Measurements from ENCODE around the gene NEMF.
"Not testable (repeated sequence)": the region's sequence is repeated elsewhere in the genome, so short reads cannot be mapped to it uniquely, and the experiment has no call there.

Gene NEMF

DNA sequence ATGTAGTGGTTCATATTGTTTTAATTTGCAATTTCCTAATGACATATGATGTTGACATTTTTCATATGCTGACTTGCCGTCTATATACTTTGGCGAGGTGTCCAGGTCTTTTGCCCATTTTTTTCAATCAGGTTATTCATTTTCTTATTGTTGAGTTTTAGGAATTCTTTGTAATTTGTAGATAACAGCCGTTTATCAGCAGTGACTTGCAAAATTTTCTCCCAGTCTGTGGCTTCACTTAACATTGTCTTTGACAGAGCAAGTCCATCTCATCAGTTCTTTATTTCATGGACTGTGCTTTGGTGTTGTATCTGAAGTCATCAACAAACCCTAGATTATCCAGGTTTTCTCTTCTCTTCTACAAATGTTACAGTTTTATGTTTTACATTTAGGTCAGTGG is 97.2 kb downstream of the NEMF start:
- DNase-seq (ENCODE audit: low read depth in 2 of 2), result no peak

DNA sequence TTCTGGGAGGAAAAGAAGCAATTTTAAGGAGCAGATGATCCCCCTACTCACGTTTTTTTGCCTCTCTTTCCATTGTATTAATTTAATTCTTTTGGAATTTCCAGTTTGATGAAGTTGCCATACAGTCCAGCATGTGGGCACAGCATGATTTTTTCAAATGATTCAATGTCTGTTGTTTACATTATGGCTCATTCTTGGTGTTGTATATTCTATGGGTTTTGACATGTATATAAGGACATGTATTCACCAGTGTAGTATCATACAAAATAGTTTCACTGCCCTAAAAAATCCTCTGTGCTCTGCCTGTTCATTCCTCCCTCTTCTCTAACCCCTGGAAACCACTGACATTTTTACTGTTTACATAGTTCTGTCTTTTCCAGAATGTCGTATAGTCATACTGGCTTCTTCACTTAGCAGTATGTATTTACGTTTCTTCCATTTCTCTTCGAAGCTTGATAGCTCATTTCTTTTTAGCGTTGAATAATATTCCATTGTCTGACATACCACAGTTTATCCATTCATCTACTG is 98.0 kb downstream of the NEMF start:
- no peak for DNase-seq (ENCODE audit: low read depth in 2 of 2)

DNA sequence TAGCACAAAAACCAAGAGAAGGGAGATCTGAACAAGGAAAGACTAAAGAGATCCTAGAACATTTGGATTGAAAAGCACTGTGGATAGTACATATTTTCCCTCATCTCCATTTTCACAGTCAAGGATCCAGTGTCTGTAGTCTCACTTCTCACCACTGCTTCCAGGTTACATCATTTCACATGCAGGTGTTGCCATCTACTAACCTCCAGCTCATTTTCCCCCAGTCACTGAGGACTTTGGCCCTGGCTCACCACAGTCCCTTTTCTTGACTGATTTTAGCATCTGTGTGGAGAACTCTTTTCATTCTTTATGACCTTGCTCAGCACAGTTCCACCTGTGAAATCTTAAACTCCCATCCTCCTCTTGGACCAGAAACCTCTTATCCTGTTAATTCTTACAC is 106.1 kb downstream of the NEMF start:
- DNase-seq (ENCODE audit: low read depth in 2 of 2), result not testable (repeated sequence)

DNA sequence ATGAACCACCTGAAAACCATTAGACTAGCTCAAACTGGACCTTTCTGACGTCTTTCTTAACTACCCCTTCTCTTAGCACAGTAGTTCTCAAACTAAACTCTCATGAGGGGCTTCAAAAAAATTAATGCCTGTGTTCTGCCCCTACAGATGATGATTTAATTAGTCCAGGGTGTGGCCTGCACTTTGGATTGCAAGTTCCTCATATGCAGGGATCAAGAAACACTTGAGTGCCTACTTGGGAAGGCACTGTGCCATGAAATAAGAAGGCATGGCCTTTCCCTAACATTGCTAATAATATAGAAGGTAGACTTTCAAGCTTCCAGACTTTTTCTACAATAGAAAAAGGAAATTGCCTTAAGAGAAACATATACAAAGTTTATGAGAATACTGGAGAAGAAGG is 107.4 kb downstream of the NEMF start:
- DNase-seq (ENCODE audit: low read depth in 2 of 2), result no peak

DNA sequence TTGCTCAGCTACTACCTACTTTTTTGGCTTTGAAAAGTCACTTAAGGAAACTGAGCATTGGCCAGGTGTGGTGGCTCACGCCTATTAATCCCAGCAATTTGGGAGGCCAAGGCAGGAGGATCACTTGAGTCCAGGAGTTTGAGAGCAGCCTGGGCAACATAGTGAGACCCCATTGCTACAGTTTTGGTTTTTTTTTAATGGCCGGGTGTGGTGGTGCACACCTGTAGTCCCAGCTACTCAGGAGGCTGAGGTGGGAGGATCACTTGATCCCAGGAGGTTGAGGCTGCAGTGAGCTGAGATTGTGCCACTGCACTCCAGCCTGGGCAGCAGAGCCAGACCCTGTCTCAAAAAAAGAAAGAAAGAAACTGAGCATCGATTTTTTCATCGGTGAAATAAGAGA is 116.9 kb downstream of the NEMF start:
- DNase-seq (ENCODE audit: low read depth in 2 of 2), result not testable (repeated sequence)

DNA sequence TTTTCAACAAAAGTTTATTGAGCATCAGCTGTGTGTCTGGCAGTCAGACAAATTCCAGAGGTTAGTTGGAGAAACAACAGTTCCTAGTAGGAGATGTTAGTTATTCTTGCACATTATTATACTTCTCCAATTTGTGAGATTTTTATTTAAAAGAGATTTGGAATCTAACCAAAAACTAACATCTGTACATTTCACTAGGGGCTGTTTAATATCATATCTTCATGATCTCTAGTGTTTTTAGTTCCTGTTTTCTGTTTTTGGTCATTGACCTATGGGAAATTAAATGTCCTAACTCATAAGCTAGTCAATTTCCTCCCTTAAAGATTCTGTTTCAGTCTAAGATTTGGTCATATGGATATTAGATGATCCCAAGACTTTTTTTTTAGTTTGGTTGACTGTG is 118.8 kb downstream of the NEMF start:
- no peak for DNase-seq (ENCODE audit: low read depth in 2 of 2)

DNA sequence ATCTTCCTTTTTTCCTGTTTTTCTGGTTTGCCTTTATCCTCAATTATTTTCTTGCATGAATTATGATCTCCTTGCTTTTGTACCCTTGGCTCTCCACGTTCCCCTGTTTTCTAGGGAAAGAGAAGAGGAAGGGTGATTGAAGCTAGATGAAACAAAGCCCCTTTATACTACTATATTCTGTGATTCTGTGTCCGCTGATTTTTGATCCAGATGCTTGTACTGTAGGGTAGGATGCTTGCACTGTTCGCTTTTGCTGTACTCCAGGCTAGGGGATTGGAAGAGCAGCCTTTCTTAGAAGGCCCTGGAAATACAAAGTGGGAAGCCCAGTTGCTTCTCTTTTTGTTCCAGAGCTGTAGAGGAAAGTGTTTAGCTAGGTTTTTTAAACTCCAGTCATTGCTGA is 119.7 kb downstream of the NEMF start:
- DNase-seq (ENCODE audit: low read depth in 2 of 2), result no peak
